Astrocyte (in vitro differentiated cells and primary cell): ENCODE data around the gene THTPA. TPM values are rescaled to one million over a fixed set of nuclear protein-coding genes. Genes with fewer than 3 reads are reported as not detected.

Experiments
- DNase-seq: peaks from one replicate; pipeline ENCODE4 v3.0.0-alpha.2; 2010; ENCODE audit warnings: low read depth
- FAIRE-seq: peaks from 2 replicates; lab custom pipeline; 2011; peaks lifted over from hg19 to GRCh38; lab: Jason Lieb, UNC
- H2AFZ ChIP-seq: 2 replicates; pipeline ENCODE4 v1.6.0; 2012; ENCODE audit warnings: low read depth, low read length, inconsistent platforms
- H3K27ac ChIP-seq: 2 replicates; pipeline ENCODE4 v1.5.1; 2011; ENCODE audit warnings: low read depth, low read length, inconsistent platforms
- H3K27me3 ChIP-seq: 2 replicates; pipeline ENCODE4 v1.6.0; 2011; ENCODE audit warnings: low read length, inconsistent platforms; ENCODE audit not compliant: insufficient read depth
- H3K36me3 ChIP-seq: 2 replicates; pipeline ENCODE4 v1.5.1; 2011; ENCODE audit warnings: low read length, inconsistent platforms; ENCODE audit not compliant: insufficient read depth
- H3K4me1 ChIP-seq: 2 replicates; pipeline ENCODE4 v1.5.1; 2011; ENCODE audit warnings: low read length, inconsistent platforms; ENCODE audit not compliant: insufficient read depth
- H3K4me2 ChIP-seq: 2 replicates; pipeline ENCODE4 v1.6.0; 2012; ENCODE audit warnings: low read length, inconsistent platforms
- H3K4me3 ChIP-seq: 2 replicates; pipeline ENCODE4 v1.5.1; 2011; ENCODE audit warnings: low read depth, mild to moderate bottlenecking, low read length, inconsistent platforms; ENCODE audit not compliant: insufficient read depth
- H3K79me2 ChIP-seq: 2 replicates; pipeline ENCODE4 v1.6.0; 2012; ENCODE audit warnings: mild to moderate bottlenecking, low read length, inconsistent platforms; ENCODE audit not compliant: insufficient read depth
- H3K9ac ChIP-seq: 2 replicates; pipeline ENCODE4 v1.6.0; 2012; ENCODE audit warnings: mild to moderate bottlenecking, low read length, inconsistent platforms
- H3K9me3 ChIP-seq: 2 replicates; pipeline ENCODE4 v1.5.1; 2012; ENCODE audit warnings: low read depth, mild to moderate bottlenecking, low read length, inconsistent platforms; ENCODE audit not compliant: insufficient read depth
- H4K20me1 ChIP-seq: 2 replicates; pipeline ENCODE4 v1.6.0; 2012; ENCODE audit warnings: low read length, inconsistent platforms; ENCODE audit not compliant: insufficient read depth
- H3K27ac Mint-ChIP-seq: one replicate; pipeline ENCODE4 v1.8.0; 2021; ENCODE audit warnings: mild to moderate bottlenecking, mixed read lengths; ENCODE audit not compliant: unreplicated experiment
- H3K27me3 Mint-ChIP-seq: one replicate; pipeline ENCODE4 v1.8.0; 2021; ENCODE audit warnings: low read depth, mixed read lengths; ENCODE audit not compliant: unreplicated experiment
- H3K36me3 Mint-ChIP-seq: one replicate; pipeline ENCODE4 v1.8.0; 2021; ENCODE audit warnings: low read depth, mixed read lengths; ENCODE audit not compliant: unreplicated experiment
- H3K4me1 Mint-ChIP-seq: one replicate; pipeline ENCODE4 v1.8.0; 2021; ENCODE audit warnings: low read depth, mixed read lengths; ENCODE audit not compliant: unreplicated experiment
- H3K4me3 Mint-ChIP-seq: one replicate; pipeline ENCODE4 v1.8.0; 2021; ENCODE audit warnings: mild to moderate bottlenecking, moderate library complexity, mixed read lengths; ENCODE audit not compliant: unreplicated experiment
- H3K9me3 Mint-ChIP-seq: one replicate; pipeline ENCODE4 v1.8.0; 2021; ENCODE audit warnings: mild to moderate bottlenecking, mixed read lengths; ENCODE audit not compliant: unreplicated experiment
- EZH2 ChIP-seq: IDR thresholded peaks from 2 replicates; pipeline ENCODE4 v1.6.1; 2012; ENCODE audit warnings: mild to moderate bottlenecking, low read length, inconsistent platforms; ENCODE audit not compliant: insufficient read depth
- total RNA-seq: library from RNA; stranded (reverse); gene quantifications from 2 replicates; pipeline ENCODE4 v1.2.1, GENCODE V29; 2021
- TF ChIP-seq, protein P1 (sequence below): IDR thresholded peaks from 2 replicates; pipeline ENCODE4 v1.5.1; 2011; ENCODE audit warnings: low read depth, mild to moderate bottlenecking, inconsistent platforms, low read length, moderate library complexity; ENCODE audit not compliant: insufficient read depth

The THTPA gene
- total RNA-seq, 1 donor from 2014 or later, result 8.1 TPM

- FAIRE-seq (no peak), DNase-seq (no peak)
- Histone ChIP-seq H3K9me3 (no peaks in the 10 kb centered on the region), H2AFZ (peak overlapping the region; percentile 80), H3K79me2 (peaks cover 5% of the 10 kb centered on the region), H3K4me3 (peak overlapping the region; percentile 73), H3K27ac (no peak overlapping the region), H3K27me3 (no peaks in the 10 kb centered on the region), H3K9ac (peak overlapping the region; percentile 81), H3K4me1 (peaks cover 20% of the 10 kb centered on the region), H4K20me1 (no peaks in the 10 kb centered on the region), H3K4me2 (peak overlapping the region; percentile 98), H3K36me3 (no peaks in the 10 kb centered on the region)
- TF ChIP-seq EZH2, result no peak
- TF ChIP-seq, protein P1, sequence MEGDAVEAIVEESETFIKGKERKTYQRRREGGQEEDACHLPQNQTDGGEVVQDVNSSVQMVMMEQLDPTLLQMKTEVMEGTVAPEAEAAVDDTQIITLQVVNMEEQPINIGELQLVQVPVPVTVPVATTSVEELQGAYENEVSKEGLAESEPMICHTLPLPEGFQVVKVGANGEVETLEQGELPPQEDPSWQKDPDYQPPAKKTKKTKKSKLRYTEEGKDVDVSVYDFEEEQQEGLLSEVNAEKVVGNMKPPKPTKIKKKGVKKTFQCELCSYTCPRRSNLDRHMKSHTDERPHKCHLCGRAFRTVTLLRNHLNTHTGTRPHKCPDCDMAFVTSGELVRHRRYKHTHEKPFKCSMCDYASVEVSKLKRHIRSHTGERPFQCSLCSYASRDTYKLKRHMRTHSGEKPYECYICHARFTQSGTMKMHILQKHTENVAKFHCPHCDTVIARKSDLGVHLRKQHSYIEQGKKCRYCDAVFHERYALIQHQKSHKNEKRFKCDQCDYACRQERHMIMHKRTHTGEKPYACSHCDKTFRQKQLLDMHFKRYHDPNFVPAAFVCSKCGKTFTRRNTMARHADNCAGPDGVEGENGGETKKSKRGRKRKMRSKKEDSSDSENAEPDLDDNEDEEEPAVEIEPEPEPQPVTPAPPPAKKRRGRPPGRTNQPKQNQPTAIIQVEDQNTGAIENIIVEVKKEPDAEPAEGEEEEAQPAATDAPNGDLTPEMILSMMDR, result no peak
- H3K4me1 Mint-ChIP-seq, result peaks cover 5% of the 10 kb centered on the region
- H3K27ac Mint-ChIP-seq, result peak overlapping the region; percentile 78
- no peaks in the 10 kb centered on the region for H3K27me3 Mint-ChIP-seq
- no peak overlapping the region for H3K4me3 Mint-ChIP-seq
- H3K36me3 Mint-ChIP-seq, result no peaks in the 10 kb centered on the region
- H3K9me3 Mint-ChIP-seq, result no peaks in the 10 kb centered on the region
These were observed 5.2 kb upstream of the THTPA start for GRCh38 chr14:23550812-23551265.

DNA sequence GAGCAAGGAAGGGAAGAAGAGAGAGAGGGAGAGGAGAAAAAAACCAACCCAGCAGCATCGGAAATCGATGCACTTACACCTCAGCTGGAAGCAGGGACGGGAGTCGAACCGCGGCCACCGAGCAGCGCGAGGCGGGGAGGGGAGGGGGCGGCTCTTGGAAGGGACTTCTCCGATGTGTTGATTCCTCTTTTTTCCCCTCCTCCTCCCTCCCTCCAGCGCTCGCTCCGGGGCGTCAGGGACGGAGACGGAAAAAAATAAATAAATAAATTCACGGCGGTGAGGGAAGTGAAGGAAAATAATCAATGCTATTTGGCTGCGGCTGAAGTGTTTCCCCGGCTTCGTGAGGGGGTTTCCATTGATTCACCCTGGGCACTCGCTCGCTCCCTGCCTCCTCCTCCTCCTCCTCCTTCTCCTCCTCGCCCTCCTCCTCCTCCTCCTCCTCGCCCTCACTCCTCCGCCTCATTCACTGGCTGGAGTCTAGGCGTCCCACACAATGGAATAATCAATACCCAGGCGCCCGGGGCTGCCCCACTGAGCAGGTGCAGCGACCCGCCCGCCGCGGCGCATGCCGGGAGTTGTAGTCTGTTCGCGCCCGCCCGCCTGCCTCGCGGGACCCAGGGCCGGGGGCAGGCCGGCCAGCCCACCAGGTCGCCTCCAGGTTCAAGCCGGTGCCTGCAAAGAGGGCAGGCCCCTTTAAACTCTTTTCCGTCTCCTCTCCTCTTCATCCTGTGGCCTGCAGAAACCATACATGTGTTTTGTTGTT lies 4.6 kb upstream of the THTPA start, which contains the start of gene ZFHX2:
Gene ZFHX2 (minus strand): TSS at position 500 of the 763 bp plus-strand sequence. CDS start 16,440 bp downstream, outside the sequence.
- Histone ChIP-seq H3K79me2 (peaks cover 8% of the 10 kb centered on the region), H3K36me3 (no peaks in the 10 kb centered on the region), H3K4me2 (peak within 1 kb of the TSS; percentile 98), H3K4me3 (peak within 1 kb of the TSS; percentile 73), H3K27me3 (no peaks in the 10 kb centered on the region), H3K27ac (no peak within 1 kb of the TSS), H4K20me1 (no peaks in the 10 kb centered on the region), H3K4me1 (peaks cover 20% of the 10 kb centered on the region), H3K9me3 (no peaks in the 10 kb centered on the region), H2AFZ (peak within 1 kb of the TSS; percentile 80), H3K9ac (peak within 1 kb of the TSS; percentile 81)
- H3K4me3 Mint-ChIP-seq, result peak within 1 kb of the TSS; percentile 79
- DNase-seq (peak; percentile 40), FAIRE-seq (no peak)
- no peaks in the 10 kb centered on the region for H3K36me3 Mint-ChIP-seq
- no peaks in the 10 kb centered on the region for H3K9me3 Mint-ChIP-seq
- no peaks in the 10 kb centered on the region for H3K27me3 Mint-ChIP-seq
- TF ChIP-seq, protein P1, result no peak
- no peak for TF ChIP-seq EZH2
- peak within 1 kb of the TSS; percentile 79 for H3K27ac Mint-ChIP-seq
- peaks cover under 1% of the 10 kb centered on the region for H3K4me1 Mint-ChIP-seq

DNA sequence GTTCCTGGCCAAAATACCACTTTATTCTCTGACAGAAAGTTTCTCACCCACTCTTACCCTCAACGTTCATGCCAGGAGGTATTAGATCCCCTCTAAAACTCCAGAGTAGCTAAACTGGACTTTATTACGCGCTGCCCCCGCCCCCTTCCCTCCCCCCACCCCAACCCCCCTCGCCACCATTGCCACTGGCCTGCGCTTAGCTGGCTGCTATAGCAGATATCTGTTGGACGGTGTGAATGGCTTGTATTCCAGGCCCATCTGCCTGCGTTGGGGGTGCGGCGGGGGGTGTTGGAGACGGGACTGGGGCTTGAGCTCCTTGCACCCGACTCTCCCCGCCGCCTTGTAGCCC lies 564 bp upstream of the THTPA start:
- Histone ChIP-seq H3K27ac (peak overlapping the region; percentile 88), H3K36me3 (peaks cover 3% of the 10 kb centered on the region), H3K27me3 (no peaks in the 10 kb centered on the region), H3K9ac (peak overlapping the region; percentile 91), H3K79me2 (peaks cover 16% of the 10 kb centered on the region), H4K20me1 (peaks cover 3% of the 10 kb centered on the region), H3K4me2 (peak overlapping the region; percentile 89), H2AFZ (peak overlapping the region; percentile 97), H3K9me3 (no peaks in the 10 kb centered on the region), H3K4me3 (peak overlapping the region; percentile 87), H3K4me1 (peaks cover 10% of the 10 kb centered on the region)
- no peaks in the 10 kb centered on the region for H3K27me3 Mint-ChIP-seq
- TF ChIP-seq, protein P1, result no peak
- TF ChIP-seq EZH2, result no peak
- H3K9me3 Mint-ChIP-seq, result no peaks in the 10 kb centered on the region
- H3K4me3 Mint-ChIP-seq, result peak overlapping the region; percentile 93
- H3K36me3 Mint-ChIP-seq, result peaks cover 2% of the 10 kb centered on the region
- H3K27ac Mint-ChIP-seq, result no peak overlapping the region
- FAIRE-seq (no peak), DNase-seq (no peak)
- H3K4me1 Mint-ChIP-seq, result peaks cover 19% of the 10 kb centered on the region
